GM10847 (cell line): Measurements from ENCODE around the gene MX1.

ENCODE experiments used
- POLR2A ChIP-seq: IDR thresholded peaks from 2 replicates; pipeline ENCODE4 v1.6.1; 2011; ENCODE audit not compliant: insufficient read length; ENCODE audit errors: extremely low read depth

Gene MX1

DNA sequence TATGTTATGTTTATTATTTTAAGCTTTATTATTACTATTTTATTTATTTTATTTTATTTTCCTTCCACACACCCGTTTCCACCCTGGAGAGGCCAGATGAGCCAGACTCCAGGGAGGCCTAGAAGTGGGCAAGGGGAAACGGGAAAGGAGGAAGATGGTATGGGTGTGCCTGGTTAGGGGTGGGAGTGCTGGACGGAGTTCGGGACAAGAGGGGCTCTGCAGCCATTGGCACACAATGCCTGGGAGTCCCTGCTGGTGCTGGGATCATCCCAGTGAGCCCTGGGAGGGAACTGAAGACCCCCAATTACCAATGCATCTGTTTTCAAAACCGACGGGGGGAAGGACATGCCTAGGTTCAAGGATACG is 468 bp upstream of the MX1 start:
- no peak for TF ChIP-seq POLR2A

DNA sequence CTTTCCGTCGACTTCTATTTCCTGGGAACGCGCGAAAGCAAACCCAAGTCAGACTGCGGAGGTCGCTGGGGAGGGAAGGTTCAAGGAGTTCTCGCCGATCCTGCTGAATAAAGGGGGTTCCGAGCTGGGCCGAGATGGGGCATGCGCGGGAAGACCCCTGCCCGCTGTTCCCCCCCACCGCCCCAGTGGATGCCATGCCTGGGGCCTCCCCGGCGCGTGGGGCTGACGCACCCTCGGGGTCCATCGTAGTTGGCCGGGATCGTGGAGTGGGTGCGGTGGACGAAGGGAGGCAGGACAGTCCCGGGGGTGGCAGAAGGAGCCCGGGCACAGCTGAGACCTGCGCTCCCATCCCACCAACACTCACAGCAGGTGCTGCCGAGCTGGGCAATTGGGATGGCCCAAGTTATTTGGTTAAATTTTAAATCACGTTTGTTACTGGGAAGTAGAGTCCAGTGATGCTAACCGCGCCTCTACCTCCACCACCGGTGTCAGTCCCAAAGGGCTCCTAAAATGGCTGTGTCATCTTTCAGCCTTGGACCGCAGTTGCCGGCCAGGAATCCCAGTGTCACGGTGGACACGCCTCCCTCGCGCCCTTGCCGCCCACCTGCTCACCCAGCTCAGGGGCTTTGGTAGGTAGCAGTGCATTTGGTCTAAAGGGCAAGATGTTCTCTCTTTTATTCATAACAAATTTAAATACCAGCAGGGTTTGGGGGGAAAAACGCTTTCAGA is 801 bp downstream of the MX1 start:
- peak; percentile 38 for TF ChIP-seq POLR2A

- no peak for TF ChIP-seq POLR2A
Observed at GRCh38 chr21:41427556-41427955, 1.5 kb downstream of the MX1 start.

DNA sequence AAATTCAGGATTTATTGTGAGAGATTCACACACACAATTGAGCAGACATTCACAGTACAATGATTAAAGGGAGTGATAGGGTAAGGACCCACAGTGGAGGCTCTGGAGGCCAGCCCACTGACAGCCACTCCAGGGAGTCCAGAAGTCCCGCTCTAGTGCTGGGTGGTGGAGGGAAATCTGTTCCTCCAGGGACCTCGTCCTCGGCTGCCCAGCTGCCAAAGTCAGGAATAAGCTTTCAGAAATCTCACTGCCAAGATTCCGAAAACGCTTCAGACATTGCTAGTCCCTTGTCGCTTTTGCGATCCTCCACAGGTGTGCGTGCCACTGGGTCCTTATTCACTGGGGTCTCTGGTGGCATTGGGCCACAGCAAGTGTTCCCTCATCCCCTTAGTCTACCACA is 2.3 kb downstream of the MX1 start:
- TF ChIP-seq POLR2A: peak; percentile 7

GRCh38 chr21:41428847-41429246 is 2.8 kb downstream of the MX1 start:
- TF ChIP-seq POLR2A: peak; percentile 11

- TF ChIP-seq POLR2A: no peak
Observed at GRCh38 chr21:41429305-41429704, 3.3 kb downstream of the MX1 start.

DNA sequence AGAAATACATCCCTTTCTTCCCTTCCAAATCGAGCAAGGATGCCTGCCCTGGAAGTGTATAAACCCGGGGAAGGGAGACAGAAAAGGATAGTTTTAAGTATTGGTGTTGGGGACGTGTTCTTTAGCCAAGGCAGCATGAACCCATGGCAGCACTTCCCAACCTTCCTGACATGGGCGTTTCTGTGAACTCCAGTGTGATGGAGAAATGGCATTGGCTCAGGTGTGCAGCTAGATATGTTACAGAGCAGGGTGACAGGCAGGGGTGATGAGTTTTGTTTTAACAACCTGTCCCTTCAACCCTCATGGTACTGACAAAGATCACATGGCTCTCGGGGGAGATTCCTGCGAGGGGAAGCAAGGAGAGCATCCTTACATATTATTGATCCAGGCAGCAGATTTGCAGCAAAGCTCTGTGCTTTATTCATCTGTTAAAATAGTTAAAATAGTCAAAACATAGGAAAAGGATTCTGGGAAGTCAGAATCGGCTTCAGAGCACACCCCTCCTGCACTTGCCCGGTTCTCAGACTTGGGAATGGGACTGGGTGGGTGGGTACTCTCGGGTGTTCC is 4.0 kb downstream of the MX1 start:
- TF ChIP-seq POLR2A: no peak

DNA sequence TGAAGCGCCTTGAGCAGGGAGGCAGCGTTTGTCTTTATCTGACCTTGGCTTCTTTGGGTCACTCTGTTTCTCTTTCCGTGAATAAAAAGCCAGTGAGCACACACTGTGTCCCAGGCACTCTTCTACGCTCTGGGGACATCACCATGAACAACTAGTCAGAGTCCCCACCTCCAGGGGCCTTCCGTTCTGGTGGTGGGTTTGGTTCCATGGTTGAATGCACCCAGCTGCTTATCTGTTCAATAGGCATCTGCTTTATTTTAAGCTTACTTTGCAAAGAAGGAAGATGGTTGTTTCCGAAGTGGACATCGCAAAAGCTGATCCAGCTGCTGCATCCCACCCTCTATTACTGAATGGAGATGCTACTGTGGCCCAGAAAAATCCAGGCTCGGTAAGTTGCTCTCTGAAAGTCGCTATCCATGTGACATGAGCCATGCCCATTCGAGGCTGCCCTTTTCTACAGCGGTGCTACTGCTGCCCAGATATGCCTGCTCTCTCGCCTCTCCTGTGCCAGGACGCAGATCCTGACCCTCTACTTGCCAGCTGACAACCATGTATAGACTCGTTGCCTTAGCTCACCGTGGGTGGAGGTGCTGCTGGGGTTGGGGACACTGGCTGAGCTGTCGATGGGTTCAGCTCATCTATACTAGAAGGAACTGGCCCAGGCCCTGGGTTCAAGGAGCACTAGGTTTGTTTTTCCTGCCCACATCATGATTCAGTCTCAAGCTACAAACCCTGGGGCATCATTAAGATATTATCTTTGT is 5.9 kb downstream of the MX1 start:
- TF ChIP-seq POLR2A: no peak

DNA sequence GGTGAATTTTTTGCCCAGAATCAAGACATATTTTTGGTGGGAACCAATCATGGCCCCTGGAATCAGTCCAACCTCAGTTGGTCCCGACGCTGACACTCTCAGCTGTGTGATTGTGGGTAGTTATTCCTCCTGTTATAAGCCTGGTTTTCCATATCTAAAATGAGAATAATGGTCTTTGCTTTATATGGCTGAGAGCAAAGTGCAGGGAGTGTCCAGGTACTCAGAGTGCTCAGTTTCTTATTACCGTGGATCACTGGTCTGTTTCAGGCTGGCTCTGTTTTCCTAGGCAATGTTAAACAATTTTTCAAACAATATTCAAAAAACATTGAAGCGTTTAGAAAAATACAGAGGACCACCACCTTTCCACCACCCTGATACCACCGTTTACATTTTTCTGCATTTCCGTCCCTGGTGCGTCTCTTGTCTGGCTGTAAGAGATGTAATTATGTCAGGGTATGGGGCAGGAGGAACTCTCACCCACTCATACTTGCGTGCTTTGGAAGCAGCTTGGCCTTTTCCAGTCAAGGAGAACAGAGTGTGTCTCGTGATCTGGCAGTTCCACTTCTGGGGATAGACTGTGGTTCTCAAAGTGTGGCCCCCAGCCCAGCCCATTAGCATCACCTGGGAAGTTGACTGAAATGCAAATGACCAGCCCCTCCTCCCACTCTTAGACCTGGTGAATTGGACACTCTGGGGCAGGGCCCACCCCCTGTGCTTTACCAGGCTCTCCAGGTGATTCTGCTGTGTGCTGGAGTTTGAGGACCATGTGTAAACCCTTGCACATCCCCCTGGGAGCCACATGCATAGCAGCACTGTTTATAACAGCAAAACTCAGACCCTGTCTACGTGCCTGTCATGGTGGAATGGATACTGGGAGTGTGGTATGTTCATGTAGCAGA is 6.8 kb downstream of the MX1 start:
- TF ChIP-seq POLR2A: no peak

- TF ChIP-seq POLR2A: no peak
Observed at GRCh38 chr21:41433566-41433965, 7.5 kb downstream of the MX1 start.

DNA sequence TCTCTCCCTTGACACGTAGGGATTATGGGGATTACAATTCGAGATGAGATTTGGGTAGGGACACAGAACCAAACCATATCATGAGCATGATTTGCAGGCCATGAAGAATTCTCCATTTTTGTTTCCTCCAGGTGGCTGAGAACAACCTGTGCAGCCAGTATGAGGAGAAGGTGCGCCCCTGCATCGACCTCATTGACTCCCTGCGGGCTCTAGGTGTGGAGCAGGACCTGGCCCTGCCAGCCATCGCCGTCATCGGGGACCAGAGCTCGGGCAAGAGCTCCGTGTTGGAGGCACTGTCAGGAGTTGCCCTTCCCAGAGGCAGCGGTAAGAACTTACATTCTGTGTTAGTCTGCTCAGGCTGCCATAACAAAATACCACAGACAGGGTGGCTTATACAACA is 9.7 kb downstream of the MX1 start:
- TF ChIP-seq POLR2A: no peak

DNA sequence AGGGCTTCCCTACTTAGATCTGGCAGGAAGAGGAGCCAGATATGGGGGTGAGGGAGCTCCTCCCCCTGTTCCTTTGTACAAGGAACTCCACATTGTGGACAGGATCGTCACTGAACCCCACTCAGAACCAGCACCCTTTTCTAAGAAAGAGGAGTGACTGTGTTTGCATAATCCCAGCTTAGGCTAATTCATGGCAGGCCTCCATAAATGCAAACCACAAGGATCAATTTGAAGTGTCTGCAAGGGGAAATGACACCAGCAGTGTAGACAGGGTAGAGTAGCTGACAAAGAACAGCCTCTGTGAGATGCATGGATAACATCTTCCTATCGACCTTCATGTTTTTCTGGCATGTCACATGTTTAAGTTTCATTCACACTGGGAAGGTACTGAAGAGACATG is 11.7 kb downstream of the MX1 start:
- TF ChIP-seq POLR2A: no peak

DNA sequence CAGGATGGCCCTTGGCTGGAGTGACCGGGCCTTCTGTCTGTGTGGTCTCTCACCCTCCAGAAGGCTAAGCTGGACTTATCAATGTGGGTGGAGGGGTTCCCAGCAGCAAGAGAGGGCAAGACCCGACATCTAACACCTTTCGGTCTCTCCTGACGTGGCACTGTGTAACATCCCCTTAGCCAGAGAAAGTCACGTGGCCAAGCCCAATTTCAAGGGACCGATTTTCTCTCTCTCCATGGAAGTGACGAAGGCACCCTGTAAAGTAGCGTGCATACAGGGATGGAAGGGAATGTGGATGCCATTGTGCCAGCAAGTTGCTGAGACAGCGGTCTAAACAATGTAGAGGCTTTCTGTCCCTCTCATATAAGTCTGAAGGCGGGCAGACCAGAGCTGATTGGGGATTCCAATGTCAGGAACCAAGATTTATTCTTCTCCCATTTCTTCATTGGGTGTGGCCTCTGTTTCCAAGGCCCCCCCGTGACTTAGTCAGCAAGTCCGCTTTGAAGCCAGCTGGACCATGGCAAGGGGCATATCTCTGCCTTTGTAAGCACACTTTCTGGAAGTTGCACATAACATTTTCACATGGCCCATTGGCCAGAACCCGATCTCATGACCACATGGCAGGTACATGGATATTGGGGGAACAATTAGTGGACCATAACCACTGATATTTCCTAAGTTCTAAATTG is 12.5 kb downstream of the MX1 start:
- no peak for TF ChIP-seq POLR2A

DNA sequence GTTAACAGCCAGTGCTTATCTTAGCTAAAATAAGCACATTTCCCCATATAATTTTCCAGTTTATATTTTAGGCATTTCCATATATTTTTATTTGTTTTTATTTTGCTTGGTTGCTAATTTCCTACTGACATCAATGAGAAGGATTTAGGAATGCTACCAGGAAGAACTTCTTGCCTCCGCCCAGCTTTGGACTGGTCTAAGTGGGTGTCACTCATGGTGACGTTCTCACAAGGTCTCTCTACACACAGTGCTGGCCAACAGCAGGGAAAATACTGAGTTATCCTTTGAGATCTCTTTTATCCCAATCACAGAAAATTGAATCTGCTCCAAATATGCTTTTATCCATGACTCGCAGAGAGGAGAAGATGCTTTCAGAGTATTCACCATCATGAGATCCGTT is 13.2 kb downstream of the MX1 start:
- no peak for TF ChIP-seq POLR2A

- TF ChIP-seq POLR2A: no peak
Observed at GRCh38 chr21:41441546-41441945, 15.5 kb downstream of the MX1 start.
